Measurements from ENCODE around the gene VEGFA. TPM values are rescaled to one million over a fixed set of nuclear protein-coding genes. Genes with fewer than 3 reads are reported as not detected.

The VEGFA gene
- polyA plus RNA-seq, 3 donors: 276 to 296 (median 286) TPM

Other genes with a start within 250 kb of the VEGFA start
- 10 to 100 TPM; 45.3 to 50.7 (median 45.9) TPM for gene XPO5, start 194.2 kb upstream of the VEGFA start, polyA plus RNA-seq (ENCODE audit: insufficient read length in 3 of 3)
- gene POLH, start 194.0 kb upstream of the VEGFA start, polyA plus RNA-seq (ENCODE audit: insufficient read length in 3 of 3): 10 to 100 TPM; 20.2 to 24.6 (median 21.5) TPM
- 10 to 100 TPM; 49.8 to 51.1 (median 50.1) TPM for gene GTPBP2, start 140.9 kb upstream of the VEGFA start, polyA plus RNA-seq (ENCODE audit: insufficient read length in 3 of 3)
- 10 to 100 TPM; 29.4 to 30.5 (median 30.5) TPM for gene MAD2L1BP, start 134.4 kb upstream of the VEGFA start, polyA plus RNA-seq (ENCODE audit: insufficient read length in 3 of 3)
- 1 to 10 TPM; 1.2 to 1.5 (median 1.3) TPM for gene RSPH9, start 125.2 kb upstream of the VEGFA start, polyA plus RNA-seq (ENCODE audit: insufficient read length in 3 of 3)
- gene MRPS18A, start 82.4 kb upstream of the VEGFA start, polyA plus RNA-seq (ENCODE audit: insufficient read length in 3 of 3): 10 to 100 TPM; 45.4 to 48.6 (median 48.5) TPM